CMK (cell line): ENCODE results near the gene OR52E5.

Experiments
- DNase-seq: peaks from one replicate; pipeline ENCODE4 v3.0.0-alpha.2; 2010; ENCODE audit warnings: low read depth

The OR52E5 gene

DNA sequence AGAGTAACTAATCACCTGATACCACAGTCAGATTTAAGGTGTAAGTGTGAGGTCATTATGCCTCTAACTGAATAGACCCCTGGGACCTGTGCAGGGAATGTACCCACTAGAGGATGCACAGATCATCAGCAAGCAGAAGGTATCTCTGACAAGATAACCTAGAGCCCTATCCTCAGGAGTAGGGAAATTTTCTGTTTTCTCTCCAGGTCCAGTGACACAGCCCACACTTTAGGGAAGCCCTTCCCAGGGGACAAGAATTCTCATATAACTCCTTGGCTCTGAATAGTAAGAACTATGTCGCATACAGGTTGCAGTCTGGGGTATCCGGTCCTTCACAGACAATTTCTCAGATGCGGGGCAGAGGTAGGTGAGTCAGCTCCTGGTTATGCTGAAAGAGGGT, at the start of gene OR52E5:
Gene OR52E5, plus strand, starts transcription at position 301 of the 400 bp plus-strand sequence. CDS start 7,569 bp downstream, outside the sequence.
- no peak for DNase-seq

DNA sequence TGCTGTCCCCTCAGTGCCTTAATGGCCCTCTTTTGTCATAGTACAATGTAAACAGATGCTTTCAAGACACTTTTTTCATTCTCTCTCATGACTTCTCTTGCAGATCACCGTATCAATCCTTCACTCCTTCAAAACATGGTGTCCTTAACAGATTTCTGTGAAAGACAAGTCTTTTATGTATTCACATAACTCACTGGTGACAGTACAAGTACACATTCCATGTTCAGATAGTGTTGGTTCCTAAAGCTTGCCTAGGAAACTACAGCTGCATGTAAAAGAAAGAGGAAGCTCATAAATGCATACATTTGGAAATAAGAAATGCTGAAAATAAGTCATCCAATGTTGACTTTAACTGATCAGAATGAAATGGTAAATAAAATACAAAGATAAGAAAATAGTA, 46.3 kb upstream of the OR52E5 start:
- no peak for DNase-seq

DNA sequence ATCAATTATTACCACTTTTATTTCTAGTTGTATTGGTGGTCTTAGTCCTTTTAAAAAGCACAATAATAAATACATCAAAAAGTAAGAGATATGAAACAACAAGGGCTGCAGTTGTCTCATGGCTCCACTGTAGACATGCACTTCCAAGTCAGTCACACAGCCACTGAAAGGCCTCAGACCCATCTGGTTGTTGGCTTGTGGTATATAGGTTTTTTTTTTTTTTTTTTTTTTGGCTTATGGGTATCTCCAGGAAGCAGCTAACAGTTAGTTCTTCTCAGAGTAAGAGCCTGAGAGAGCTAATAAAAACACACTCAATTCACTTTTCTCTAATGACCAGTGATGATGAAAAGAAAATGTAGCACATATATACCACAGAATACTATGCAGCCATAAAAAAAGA, 45.3 kb upstream of the OR52E5 start:
- peak; percentile 49 for DNase-seq

DNA sequence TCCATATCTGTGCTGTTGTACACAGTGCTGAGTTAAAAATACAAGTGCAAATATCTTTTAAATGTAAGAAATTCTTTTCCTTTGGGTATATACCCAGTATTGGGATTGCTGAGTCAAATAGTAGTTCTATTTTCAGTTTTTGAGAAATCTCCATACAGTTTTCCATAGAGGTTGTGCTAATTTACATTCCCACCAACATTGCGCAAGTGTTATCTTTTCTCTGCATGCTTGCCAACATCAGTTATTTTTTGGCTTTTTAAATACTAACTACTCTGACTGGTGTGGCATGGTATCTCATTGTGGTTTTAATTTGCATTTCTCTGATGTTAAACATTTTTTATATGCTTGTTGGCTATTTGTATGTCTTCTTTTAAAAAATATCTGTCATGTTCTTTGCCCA, 42.0 kb upstream of the OR52E5 start:
- DNase-seq: no peak

DNA sequence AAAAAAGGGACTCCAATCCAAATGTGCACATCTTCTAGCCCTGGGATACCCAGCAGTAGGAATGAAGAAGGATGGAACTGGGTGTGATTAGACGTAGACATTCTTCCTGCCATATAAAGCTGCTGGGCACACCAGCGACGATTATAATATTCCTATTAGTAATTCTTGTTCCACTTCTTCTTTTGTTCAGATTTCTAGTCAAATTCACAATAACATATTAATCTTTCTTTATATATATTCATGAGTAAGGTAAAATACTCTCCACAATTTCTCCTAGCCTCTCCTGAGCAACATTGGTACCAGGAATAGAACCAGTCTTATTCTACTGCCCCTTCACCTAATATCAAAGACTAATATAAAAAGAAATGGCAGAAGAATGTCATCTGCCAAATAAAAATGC, 35.4 kb upstream of the OR52E5 start, which contains the start of gene OR52E8:
Gene OR52E8, minus strand, starts transcription at position 101 of the 400 bp plus-strand sequence. Its CDS starts 0 bp downstream, at position 101.
- DNase-seq: no peak

DNA sequence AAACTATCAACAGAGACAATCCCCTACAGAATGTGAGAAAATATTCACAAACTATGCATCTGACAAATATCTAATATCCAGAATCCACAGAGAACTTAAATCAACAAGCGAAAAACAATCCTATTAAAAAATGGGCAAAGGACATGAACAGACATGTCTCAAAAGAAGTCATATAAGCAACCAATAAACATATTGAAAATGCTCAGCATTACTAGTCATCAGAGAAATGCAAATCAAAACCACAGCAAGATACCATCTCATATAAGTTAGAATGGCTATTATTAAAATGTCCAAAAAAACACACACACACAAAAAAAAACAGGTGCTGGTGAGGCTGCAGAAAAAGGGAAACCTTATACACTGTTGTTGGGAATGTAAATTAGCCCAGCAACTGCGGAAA, 27.2 kb upstream of the OR52E5 start:
- DNase-seq: no peak

DNA sequence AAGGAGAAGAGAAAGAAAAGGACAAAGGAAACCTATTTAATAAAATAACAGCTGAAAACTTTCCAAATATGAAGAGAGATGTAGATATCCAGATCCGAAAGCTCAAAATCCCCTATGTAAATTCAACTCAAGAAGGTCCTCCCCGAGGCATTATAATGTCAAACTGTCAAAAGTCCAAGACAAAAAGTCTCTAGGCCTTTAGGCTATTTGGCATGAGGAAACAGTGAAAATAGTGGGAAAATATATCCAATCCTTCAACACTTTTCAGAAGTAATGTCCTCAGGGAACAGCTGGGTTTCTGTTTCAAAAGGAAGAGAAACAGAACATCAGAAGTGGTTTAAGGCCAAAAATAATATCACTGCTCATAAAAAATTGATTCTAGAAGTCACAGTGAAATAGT, 14.4 kb upstream of the OR52E5 start:
- no peak for DNase-seq

DNA sequence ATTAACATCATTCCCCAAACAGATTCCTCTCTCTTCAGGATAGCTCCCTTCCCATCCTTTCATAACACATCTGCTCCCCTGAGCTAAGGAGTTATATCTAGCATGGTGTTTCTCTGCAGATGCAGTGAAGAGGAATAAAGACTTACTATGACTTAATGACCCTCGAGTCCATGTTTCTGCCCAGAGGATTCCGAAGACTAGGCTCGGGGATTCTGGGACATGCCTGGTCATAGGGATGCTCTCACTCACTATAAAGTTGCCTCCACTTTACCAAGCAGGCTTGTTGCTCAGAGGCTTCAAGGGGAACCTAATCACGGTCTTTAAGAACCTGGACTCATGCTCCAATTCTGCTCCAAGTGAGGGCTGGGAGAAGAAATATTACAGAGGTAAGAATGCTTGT, 12.7 kb upstream of the OR52E5 start, which contains the start of gene OR52E4:
Gene OR52E4, plus strand, starts transcription at position 301 of the 400 bp plus-strand sequence. CDS start 3,664 bp downstream, outside the sequence.
- DNase-seq: no peak

DNA sequence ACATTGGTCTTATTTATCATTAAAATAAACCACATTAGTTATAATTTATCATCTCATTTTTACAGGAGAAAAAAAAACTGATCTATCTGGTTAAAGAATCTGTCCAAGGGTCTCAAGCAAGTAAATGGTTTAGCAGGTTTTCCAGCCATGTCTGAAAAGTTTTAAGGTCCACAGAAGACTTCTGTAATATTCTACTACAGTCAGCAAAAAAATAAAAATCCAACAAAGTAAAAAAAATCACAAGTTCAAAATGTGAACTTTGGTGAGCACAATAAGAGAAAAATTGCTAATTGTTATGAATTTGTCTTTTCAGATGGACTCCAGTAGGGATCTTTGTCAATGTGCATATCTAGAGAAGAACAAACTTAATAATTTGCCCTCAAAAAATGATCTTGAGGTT, 11.3 kb upstream of the OR52E5 start:
- no peak for DNase-seq

DNA sequence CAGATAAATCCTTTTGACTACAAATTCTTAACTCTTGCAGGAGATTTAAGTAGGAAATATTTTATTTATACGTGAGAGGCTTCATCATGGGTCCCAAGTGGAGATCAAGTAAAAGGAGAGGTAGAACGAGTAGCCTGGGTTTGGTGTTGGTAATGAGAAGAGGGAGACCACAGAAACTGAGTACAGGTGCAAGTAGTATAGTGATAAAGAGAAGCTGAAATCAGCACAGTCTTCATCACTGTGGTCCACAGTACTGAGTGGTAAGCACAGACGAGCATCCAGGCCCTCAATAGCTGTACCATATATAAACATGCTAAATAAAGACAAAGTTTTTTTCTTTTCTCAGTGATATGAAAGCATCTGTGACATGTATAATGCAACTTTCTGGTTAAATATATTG, 5.8 kb upstream of the OR52E5 start:
- DNase-seq: no peak

DNA sequence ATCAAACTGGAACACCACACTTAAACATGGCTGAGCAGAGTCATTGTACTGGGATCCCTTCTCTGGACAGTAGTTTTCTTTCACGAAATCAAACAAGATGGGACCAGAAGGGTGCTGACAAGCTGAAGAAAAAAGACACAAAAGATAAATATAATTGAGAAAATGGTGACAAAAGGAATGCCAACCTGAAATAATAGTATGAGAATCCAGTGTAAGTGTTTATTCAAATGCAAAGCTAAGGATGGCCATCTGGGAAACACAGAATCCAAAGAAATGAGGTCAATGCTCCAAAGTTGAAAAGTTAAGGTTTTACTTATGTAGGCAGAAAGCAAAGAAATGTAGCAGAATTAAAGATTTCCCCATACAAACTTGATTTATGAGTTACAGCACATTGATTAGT, 5.3 kb upstream of the OR52E5 start:
- DNase-seq: no peak

DNA sequence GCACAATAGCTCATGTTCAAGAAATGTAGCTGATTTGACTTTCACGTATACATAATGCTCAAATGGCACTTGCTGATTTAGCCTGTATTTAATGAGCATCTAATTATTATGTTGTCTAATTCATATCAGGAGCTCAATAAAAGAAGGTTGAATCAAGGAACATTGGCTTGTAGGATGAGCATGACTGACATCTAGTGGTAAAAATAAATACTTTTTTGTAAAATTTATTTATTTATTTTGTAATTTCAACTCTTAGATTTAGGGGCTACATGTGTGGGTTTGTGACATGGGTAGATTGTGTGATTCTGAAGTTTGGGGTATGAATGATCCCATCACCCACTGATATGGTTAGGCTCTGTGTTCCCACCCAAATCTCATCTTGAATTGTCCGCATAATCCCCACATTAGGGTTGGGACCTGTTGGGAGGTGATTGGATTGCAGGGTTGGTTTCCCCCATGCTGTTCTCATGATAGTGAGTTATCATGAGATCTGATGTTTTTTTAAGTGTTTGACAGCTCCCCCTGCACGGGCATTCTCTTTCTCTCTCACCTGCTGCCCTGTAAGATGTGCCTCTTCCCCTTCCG, 1.7 kb upstream of the OR52E5 start:
- no peak for DNase-seq

DNA sequence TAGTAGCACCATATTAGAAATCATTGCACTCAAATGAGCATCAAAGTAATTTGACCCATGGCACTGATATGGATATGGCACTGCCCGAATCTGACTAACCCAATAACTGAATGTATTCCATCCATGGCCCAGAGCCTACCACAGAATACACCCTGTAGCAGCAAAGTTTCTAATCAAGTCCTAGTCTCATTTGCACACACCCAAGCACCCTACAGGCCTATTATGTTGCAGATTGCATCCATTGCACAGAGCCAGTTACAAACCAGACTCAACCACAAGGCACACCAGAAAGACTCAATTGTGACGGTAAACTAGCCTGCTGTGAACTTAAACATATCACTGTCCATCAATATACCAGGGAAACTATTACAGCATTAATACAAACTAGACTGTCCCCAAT, 6.5 kb downstream of the OR52E5 start:
- DNase-seq: no peak

DNA sequence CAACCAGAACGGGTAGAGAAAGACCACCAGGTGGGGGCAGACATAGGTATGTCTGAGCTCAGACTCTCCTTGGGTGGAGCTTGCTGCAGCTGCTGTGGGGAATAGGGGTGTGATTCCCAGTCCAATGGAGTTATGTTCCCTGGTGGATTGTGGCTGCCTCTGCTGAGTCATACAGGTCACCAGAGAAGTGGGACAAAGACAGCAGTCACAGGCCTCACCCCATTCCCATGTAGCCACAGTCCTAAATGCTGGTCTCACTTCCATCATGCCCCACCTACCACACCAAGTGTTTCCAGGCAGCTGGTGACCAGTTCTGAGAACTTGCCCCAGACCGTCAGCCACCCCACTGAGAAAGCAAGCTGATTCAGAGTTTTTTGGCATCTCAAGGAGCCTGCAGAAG, 17.5 kb downstream of the OR52E5 start:
- DNase-seq: no peak

DNA sequence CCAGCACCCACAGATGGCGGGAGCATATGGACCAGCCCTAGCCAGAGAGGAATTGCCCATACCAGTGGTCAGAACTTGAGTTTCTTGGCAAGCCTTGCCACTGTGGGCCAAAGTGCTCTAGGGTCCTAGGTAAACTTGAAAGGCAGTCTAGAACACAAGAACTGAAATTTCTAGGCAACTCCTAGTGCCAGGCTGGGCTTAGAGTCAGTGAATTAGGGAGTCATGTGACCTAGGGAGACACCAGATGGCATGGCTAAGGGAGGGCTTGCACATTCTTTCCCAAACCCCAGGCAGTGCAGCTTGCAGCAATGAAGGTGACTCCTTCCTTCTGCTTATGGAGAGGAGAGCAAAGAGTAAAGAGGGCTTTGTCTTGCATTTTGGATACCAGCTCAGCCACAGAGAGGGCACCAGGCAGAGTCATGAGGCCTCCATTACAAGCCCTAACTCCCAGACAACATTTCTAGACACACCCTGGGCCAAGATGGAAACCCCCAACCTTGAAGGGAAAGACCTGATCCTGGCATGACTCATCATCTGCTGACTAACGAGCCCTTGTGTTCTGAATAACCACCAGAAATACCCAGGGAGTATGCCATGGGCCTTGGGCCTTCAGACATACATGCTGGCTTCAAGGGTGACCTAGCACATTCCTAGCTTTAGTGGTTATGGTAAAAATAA, 29.9 kb downstream of the OR52E5 start:
- no peak for DNase-seq

DNA sequence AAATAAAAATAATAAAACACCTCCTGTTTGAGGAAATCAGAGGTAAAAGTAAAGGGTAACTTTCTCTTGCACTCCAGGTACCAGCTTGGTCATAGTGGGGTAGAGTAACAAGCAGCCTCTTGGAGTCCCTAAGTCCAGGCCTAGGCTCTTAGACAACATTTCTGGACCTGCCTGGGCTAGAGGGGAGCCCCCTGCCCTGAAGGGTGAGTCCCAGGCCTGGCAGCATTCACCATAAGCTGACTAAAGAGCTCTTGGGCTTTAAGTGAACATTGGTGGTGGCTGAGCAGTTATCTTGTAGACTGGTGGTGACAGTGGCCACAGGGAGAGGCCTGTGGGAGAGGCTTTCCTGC, 30.4 kb downstream of the OR52E5 start:
- DNase-seq: no peak

DNA sequence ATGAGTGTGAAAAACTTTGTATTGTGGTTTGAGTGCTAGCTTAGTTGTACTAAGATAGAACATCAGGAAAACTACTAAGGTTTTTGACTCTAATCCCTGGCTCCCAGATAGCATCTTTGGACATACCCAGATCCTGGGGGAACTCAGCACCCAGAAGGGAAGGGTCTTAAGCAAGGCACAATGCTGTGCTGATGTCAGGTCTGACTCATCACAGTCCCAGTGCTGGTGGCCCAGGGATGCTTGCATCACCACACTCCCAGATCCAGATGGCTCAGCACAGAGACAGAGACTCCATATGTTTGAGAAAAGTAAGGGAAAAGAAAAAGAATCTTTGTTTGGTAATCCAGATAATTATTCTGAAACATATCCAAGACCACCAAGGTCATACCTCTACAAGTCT, 30.8 kb downstream of the OR52E5 start:
- DNase-seq: no peak

DNA sequence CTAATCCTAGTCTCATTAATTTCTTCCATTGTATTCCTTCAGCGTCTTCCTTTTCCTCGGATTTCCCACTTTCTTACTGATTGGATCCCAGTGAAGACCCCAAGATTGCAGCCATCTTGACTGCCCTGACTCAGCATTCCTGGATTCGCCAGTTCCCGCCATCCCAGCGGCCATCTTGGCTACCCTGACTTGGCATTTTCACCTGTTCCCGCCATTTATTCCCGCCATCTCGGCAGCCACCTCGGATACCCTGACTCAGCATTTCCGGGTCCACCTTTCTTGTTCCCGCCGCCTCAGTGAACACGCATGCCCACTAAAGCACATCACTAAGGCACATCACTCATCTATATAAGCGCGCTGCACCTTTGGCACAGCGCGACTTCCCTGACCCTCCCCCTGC, 35.3 kb downstream of the OR52E5 start:
- no peak for DNase-seq

DNA sequence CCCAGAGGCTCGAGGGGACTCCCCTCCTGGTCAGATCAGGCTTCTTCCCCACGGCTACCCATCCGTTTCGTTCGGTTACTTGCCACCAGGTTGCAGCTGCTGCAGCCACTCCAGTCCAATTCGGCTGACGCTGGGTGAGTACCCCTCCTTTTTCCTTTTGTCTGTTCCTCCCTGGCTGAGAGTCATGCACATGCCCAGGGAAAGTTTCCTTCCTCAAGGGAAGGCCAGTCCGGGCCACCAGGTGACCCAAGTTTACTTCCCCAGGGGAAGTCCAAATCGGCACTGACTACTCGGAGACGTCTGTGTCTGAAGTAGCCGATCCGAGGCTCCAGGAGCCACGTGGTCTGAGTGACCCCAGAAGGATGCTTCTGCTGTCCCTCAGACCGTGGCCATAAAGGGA, 35.8 kb downstream of the OR52E5 start:
- DNase-seq: no peak

DNA sequence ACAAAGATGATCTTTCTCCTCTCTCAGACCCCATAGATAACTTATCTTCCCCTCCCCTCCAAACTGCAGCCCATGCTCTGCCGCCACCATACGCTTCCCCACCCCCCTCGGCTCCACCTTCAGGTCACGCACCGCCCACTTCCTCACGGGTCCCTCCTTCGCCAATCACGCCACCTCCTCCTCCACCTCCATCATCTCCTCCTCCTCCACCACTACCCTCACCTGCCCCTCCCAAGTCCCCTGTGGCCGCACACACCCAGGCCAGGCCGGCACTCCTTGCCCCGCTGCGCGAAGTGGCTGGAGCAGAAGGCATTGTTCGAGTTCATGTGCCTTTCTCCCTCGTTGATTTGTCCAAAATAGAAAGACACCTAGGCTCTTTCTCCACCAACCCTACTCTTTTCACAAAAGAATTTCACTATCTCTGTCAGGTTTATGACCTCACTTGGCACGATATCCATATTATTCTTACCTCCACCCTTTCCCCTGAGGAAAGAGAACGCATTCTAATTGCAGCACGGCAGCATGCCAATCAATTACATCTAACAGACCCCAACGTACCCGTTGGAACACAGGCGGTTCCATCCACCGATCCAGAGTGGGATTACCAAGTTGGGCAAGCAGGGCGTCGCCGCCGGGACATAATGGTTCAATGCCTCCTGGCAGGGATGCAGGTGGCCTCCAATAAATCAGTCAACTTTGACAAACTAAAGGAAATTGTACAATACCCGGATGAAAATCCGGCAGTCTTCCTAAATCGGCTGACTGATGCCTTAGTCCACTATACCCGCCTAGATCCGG, 36.8 kb downstream of the OR52E5 start:
- no peak for DNase-seq

DNA sequence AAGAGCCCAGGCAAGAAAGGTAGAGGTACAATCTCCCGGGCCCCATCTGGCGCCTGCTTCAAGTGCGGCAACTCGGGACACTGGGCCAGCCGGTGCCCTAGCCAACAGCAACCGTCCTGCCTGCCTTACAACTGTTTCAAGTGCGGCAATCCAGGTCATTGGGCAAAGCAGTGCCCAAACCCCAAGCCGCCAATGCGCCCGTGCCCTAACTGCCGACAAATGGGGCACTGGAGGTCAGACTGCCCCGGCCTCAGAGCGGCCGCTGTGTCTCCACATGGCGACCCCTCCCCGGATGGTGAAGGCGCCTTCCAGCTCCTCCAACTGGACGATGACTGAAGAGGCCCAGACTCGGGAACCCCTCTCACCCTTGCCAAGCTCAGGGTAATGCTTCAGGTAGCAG, 37.6 kb downstream of the OR52E5 start:
- DNase-seq: no peak

DNA sequence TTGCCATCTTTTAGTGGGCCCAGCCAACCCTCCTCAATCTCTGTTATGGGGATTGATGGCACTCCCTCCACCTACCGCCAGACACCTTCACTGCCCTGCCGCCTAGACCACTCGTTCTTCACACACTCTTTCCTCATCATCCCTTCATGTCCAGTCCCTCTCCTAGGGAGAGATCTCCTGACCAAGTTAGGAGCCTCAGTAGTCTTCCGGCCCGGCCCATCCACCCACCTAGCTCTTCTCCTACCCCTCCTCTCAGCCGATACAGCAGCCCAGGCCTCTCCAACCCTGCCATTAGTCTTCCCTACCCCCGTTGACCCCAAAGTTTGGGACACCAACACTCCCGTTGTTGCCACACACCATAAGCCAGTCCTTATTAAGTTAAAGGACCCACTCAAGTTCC, 38.1 kb downstream of the OR52E5 start:
- DNase-seq: no peak

DNA sequence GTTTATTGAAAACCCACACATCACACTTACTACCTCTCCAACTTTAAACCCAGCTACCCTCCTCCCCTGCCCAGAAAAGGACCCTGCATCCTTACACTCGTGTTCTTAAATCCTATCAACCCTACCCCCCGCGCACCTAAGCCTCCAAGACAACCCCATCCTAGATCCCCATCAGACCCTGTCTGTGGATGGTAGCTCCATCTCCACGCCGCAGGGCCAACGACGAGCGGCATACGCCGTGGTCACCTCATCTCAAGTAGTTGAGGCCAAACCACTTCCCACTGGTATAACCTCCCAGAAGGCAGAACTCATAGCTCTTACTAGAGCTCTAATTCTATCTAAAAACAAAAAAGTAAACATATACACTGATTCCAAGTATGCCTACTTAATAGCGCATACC, 39.7 kb downstream of the OR52E5 start:
- no peak for DNase-seq
